Upper lobe of left lung (tissue), 6 donors: ENCODE measurements around the gene H2AZ1. TPM values are rescaled to one million over a fixed set of nuclear protein-coding genes. Genes with fewer than 3 reads are reported as not detected.

ENCODE experiments used
- ATAC-seq, 2 donors: fragments of 200-7000 bp; cut with Tn5 transposase; one replicate each; pipeline ENCODE4 v1.9.1; 2022; ENCODE audit warnings: mild to moderate bottlenecking in 2 of 2, moderate library complexity in 2 of 2; ENCODE audit not compliant: low FRiP score in 2 of 2
- DNase-seq, 2 donors: peaks; one replicate each; pipeline ENCODE4 v3.0.0-alpha.2; 2019 to 2020
- H3K27ac ChIP-seq, 4 donors: fragments of 200-600 bp; sonication (generic); one replicate each; pipeline ENCODE4 v1.5.1; 2016 to 2019
- H3K27me3 ChIP-seq, 4 donors: fragments of 200-600 bp; sonication (generic); one replicate each; pipeline ENCODE4 v1.5.1; 2017 to 2019
- H3K36me3 ChIP-seq, 4 donors: fragments of 200-600 bp; sonication (generic); one replicate each; pipeline ENCODE4 v1.5.1; 2016 to 2019
- H3K4me1 ChIP-seq, 4 donors: fragments of 200-600 bp; sonication (generic); one replicate each; pipeline ENCODE4 v1.5.1; 2018 to 2019
- H3K4me3 ChIP-seq, 4 donors: fragments of 200-600 bp; sonication (generic); one replicate each; pipeline ENCODE4 v1.5.1; 2017 to 2019; ENCODE audit warnings: mild to moderate bottlenecking in 2 of 4, moderate library complexity in 1 of 4
- H3K9me3 ChIP-seq, 4 donors: fragments of 200-600 bp; sonication (generic); one replicate each; pipeline ENCODE4 v1.5.1; 2018 to 2019
- CTCF ChIP-seq, 6 experiments: fragments of 450-650 bp in 4 of 6; fragments of 200-600 bp in 2 of 6; sonication (generic) in 2 of 6; IDR thresholded peaks; one replicate each; pipeline ENCODE4 v1.5.1; 2016 to 2019; ENCODE audit warnings: antibody characterized with exemption in 6 of 6
- EP300 ChIP-seq, 4 donors: sonication (generic); formaldehyde crosslinking; IDR thresholded peaks; one replicate each; pipeline ENCODE4 v1.5.1; 2017; ENCODE audit warnings: antibody characterized with exemption in 4 of 4, control low read depth in 2 of 4
- POLR2A ChIP-seq, 4 donors: fragments of 450-650 bp; IDR thresholded peaks; one replicate each; pipeline ENCODE4 v1.5.1; 2016 to 2017; ENCODE audit warnings: antibody characterized with exemption in 4 of 4, mild to moderate bottlenecking in 2 of 4
- POLR2AphosphoS5 ChIP-seq, 2 donors: sonication (generic); formaldehyde crosslinking; IDR thresholded peaks; one replicate each; pipeline ENCODE4 v1.5.1; 2017; ENCODE audit warnings: antibody characterized with exemption in 2 of 2
- WGBS, 2 donors: methylation state at CpG; one replicate each; pipeline ENCODE4 v1.1.5; 2017 to 2018; 5-methylcytosine and 5-hydroxymethylcytosine counted together
- total RNA-seq, 6 donors: library from RNA; depleted of rRNA in 4 of 6; stranded (reverse); fragments of >200 nt in 4 of 6; gene quantifications; one replicate each; pipeline versions ENCODE4 v1.1.0 to v1.2.1, GENCODE V29; 2016 to 2021
- donor health status: DM: no; HTN: no; CAD: no; lungs with moderate emphysema.
- donor health status: DM: no; HTN: yes; CAD: no; lungs with severe emphysema.

Gene H2AZ1
- total RNA-seq, 6 donors from 2014 or later = 21.0 to 144 (median 112) TPM

GRCh38 chr4:99917575-99917974 is 32.5 kb downstream of the H2AZ1 start:
- peaks cover 0 to 56% (median 8%) of the 10 kb centered on the region in 4 donors for H3K36me3 ChIP-seq
- no peak overlapping the region for H3K4me3 ChIP-seq
- DNase-seq (no peak), ATAC-seq (no peak)
- TF ChIP-seq EP300 (IDR thresholded peaks at IDR 0.05) (no peak), POLR2AphosphoS5 (IDR thresholded peaks at IDR 0.05) (no peak), POLR2A (IDR thresholded peaks at IDR 0.05) (no peak), CTCF (IDR thresholded peaks at IDR 0.05) (no peak)
- WGBS, 2 donors = 94 to 95% methylated on average over 3 of the region's 3 CpGs
- no peaks in the 10 kb centered on the region for H3K9me3 ChIP-seq
- no peak overlapping the region for H3K27ac ChIP-seq
- no peaks in the 10 kb centered on the region for H3K4me1 ChIP-seq
- H3K27me3 ChIP-seq = no peaks in the 10 kb centered on the region

GRCh38 chr4:99915449-99915848 is 34.6 kb downstream of the H2AZ1 start:
- Histone ChIP-seq H3K36me3 (peaks cover 0 to 43% (median 8%) of the 10 kb centered on the region in 4 donors), H3K4me1 (no peaks in the 10 kb centered on the region), H3K9me3 (no peaks in the 10 kb centered on the region), H3K4me3 (no peak overlapping the region), H3K27me3 (no peaks in the 10 kb centered on the region), H3K27ac (no peak overlapping the region)
- DNase-seq (no peak), ATAC-seq (no peak)
- TF ChIP-seq EP300 (IDR thresholded peaks at IDR 0.05) = no peak
- TF ChIP-seq POLR2AphosphoS5 (IDR thresholded peaks at IDR 0.05) = no peak
- TF ChIP-seq CTCF (IDR thresholded peaks at IDR 0.05) = no peak
- TF ChIP-seq POLR2A (IDR thresholded peaks at IDR 0.05) = no peak
- WGBS, 2 donors = 82 to 84% methylated on average over 2 of the region's 2 CpGs

Other genes starting within 250 kb of the H2AZ1 start
- 10 to 100 TPM in 3 of 6 donors, 1 to 10 TPM in 3; 5.6 to 14.5 (median 10.6) TPM for gene DAPP1, start 133.4 kb downstream of the H2AZ1 start, total RNA-seq
- gene LAMTOR3, start 55.8 kb downstream of the H2AZ1 start, total RNA-seq = 10 to 100 TPM in 5 of 6 donors, 1 to 10 TPM in 1; 6.4 to 46.3 (median 40.9) TPM
- gene DNAJB14, start 3.7 kb downstream of the H2AZ1 start, total RNA-seq = 10 to 100 TPM; 37.7 to 57.4 (median 47.3) TPM
- gene DDIT4L, start 240.2 kb upstream of the H2AZ1 start, total RNA-seq = 1 to 10 TPM in 1 of 6 donors, under 1 TPM in 3, not detected in 2; 0.37 to 1.1 (median 0.63) TPM